Measurements from ENCODE around the gene SLC37A1.

DNA sequence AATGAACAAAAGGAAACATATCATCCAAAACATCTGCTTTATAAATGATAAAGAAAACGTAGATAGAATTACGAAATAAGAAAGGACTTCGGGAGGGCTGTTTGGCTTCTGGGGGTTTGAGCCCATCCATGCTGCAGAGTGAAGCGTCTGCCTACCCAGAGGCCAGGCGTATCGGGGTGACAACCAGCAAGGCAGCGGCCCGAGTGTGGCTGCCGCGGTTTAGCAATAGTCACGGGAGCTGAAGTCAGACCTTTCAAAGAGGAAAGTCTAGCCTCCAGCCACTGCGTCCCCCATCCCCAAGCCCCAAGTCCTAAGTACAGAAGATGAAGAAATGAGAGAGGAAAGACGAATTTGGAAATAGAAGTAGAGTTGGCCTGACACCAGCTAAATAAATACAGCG, 8.6 kb downstream of the SLC37A1 start:
- TF ChIP-seq, protein P1, sequence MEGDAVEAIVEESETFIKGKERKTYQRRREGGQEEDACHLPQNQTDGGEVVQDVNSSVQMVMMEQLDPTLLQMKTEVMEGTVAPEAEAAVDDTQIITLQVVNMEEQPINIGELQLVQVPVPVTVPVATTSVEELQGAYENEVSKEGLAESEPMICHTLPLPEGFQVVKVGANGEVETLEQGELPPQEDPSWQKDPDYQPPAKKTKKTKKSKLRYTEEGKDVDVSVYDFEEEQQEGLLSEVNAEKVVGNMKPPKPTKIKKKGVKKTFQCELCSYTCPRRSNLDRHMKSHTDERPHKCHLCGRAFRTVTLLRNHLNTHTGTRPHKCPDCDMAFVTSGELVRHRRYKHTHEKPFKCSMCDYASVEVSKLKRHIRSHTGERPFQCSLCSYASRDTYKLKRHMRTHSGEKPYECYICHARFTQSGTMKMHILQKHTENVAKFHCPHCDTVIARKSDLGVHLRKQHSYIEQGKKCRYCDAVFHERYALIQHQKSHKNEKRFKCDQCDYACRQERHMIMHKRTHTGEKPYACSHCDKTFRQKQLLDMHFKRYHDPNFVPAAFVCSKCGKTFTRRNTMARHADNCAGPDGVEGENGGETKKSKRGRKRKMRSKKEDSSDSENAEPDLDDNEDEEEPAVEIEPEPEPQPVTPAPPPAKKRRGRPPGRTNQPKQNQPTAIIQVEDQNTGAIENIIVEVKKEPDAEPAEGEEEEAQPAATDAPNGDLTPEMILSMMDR (conservative IDR thresholded peaks at IDR 0.05): no peak
- TF ChIP-seq ZFX (IDR thresholded peaks at IDR 0.05): no peak

All from C4-2B (cell line).